ENCODE data around the gene LASP1NB.

The LASP1NB gene

DNA sequence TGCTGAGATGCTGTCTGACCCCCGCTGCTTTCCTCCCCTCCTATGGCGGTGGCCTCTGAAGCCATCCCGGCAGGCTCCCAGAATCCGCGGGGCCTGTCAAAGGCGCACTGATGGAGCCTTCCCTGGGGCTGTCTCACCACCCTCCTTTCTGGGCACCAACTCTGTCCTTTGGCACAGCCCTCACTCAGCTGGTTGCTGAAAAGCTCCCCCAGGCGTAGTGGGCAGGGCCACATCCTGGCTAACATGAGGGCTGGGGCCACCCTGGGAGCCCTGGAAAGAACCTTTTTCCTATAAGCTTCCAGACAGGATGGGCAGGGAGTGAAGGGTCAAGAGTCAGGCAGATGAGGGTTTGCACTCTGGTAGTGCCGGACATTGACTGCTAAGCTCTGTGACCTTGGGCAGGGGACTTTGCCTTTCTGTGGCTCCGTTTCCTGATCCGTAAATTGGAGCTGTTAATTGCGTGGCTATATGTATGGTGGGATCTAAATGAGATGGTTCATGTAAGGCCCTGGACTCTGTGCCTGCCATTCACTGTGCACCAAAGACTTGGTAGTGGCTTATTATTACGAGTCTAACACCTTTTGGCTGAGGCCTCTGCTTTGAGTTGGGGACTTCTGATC is 27.6 kb upstream of the LASP1NB start (continued):
- TF ChIP-seq, protein P1, sequence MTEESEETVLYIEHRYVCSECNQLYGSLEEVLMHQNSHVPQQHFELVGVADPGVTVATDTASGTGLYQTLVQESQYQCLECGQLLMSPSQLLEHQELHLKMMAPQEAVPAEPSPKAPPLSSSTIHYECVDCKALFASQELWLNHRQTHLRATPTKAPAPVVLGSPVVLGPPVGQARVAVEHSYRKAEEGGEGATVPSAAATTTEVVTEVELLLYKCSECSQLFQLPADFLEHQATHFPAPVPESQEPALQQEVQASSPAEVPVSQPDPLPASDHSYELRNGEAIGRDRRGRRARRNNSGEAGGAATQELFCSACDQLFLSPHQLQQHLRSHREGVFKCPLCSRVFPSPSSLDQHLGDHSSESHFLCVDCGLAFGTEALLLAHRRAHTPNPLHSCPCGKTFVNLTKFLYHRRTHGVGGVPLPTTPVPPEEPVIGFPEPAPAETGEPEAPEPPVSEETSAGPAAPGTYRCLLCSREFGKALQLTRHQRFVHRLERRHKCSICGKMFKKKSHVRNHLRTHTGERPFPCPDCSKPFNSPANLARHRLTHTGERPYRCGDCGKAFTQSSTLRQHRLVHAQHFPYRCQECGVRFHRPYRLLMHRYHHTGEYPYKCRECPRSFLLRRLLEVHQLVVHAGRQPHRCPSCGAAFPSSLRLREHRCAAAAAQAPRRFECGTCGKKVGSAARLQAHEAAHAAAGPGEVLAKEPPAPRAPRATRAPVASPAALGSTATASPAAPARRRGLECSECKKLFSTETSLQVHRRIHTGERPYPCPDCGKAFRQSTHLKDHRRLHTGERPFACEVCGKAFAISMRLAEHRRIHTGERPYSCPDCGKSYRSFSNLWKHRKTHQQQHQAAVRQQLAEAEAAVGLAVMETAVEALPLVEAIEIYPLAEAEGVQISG (CRISPR knock-in tag; IDR thresholded peaks at IDR 0.05): 0 out of 2 replicates have a peak, but pooled peaks have one; percentile 11

- ChIA-PET POLR2A (interaction anchor here (0.6 to 2.1 kb wide), 3 partner anchors 13 to 51 kb away, joined by 3 to 19 read pairs (median 4); no protein-coding TSS in a partner anchor), CTCF (ENCODE audit: low intra/inter-chr PET ratio, low total read pairs) (no interaction called here)
- intact Hi-C loops (cut with micrococcal nuclease; ENCODE audit: unreplicated experiment) (no loop called here), in situ Hi-C loops (cut with HindIII; ENCODE audit: extremely low pct_ligation_motif_present, low pct_unique_long_range_greater_than_20kb) (no loop called here)
- no peak overlapping the region for H2AFZ ChIP-seq (ENCODE audit: low read length)
- ATAC-seq (no peak), DNase-seq (ENCODE audit: low spot score) (no peak), FAIRE-seq (no peak)
- H3K79me2 ChIP-seq (ENCODE audit: insufficient read depth, low read length): no peaks in the 10 kb centered on the region
- no peaks in the 10 kb centered on the region for H3K9me3 ChIP-seq (ENCODE audit: low read length)
- 97% methylated on average over 8 of the region's 9 CpGs for WGBS (ENCODE audit: low lambda C conversion rate)
- peak overlapping the region; percentile 36 for H3K27ac ChIP-seq (ENCODE audit: extremely low read length, insufficient read depth, low read length)
- no peaks in the 10 kb centered on the region for H3K27me3 ChIP-seq (ENCODE audit: control insufficient read depth in 1 of 2, insufficient read depth in 2 of 2, low read length in 2 of 2)
- TF ChIP-seq ZNF7 (CRISPR knock-in tag; IDR thresholded peaks at IDR 0.05) (no peak), PHF21A (CRISPR knock-in tag; IDR thresholded peaks at IDR 0.05) (0 out of 2 replicates have a peak, but pooled peaks have one; percentile 14)
- H3K9ac ChIP-seq (ENCODE audit: insufficient read depth, low read depth, low read length): no peak overlapping the region
- peaks cover 28% of the 10 kb centered on the region for H3K4me1 ChIP-seq (ENCODE audit: insufficient read depth, low read length)
- peaks cover 42 to 72% of the 10 kb centered on the region in 2 experiments for H3K36me3 ChIP-seq (replicated peaks in 1 of 2; ENCODE audit: control insufficient read depth in 1 of 2, insufficient read depth in 2 of 2, low read length in 2 of 2)
- H4K20me1 ChIP-seq (ENCODE audit: insufficient read depth, low read length): peaks cover 5% of the 10 kb centered on the region; the same call in 1 of the 2 replicates
- BruUV-seq (replicated peaks): no TSS peak
- H3K4me2 ChIP-seq (ENCODE audit: low read depth, low read length): no peak overlapping the region
- H3K4me3 ChIP-seq (replicated peaks in 1 of 3; ENCODE audit: insufficient read depth in 1 of 3, low read depth in 2 of 3, low read length in 3 of 3): no peak overlapping the region
Observed at GRCh38 chr17:38898291-38898679, 27.1 kb upstream of the LASP1NB start.

Measured in HepG2 (cell line).